ENCODE measurements around the gene AGAP1. TPM values are rescaled to one million over a fixed set of nuclear protein-coding genes. Genes with fewer than 3 reads are reported as not detected.
A peak's percentile ranks its signal among the peaks of the same experiment; 100 is the strongest.

AGAP1 gene
- total and polyA plus RNA-seq, 7 donors, result 10.8 to 42.7 (median 18.6) TPM

DNA sequence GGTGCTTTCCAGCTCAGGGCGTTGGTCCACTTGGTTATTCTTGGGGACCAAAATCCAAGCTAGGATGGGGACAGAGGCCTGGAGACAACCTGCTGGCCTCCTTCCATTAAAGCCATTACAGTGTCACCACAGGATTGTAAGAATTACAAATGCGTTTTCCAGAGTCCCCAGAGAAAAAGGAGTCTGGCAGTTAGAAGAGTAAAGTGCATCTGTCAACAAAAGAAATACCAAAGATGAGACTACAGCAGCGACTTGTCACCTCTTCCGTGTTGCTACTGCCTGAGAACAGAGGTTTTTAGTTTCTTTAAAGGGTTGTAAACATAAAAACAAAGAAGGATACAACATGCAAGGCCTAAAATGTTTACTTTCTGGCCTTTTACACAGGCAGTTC lies 235.7 kb downstream of the AGAP1 start:
- TF ChIP-seq POLR2AphosphoS5 (IDR thresholded peaks at IDR 0.05) (no peak), POLR2A (IDR thresholded peaks at IDR 0.05) (no peak), EP300 (IDR thresholded peaks at IDR 0.05) (no peak)
- TF ChIP-seq, protein P1, sequence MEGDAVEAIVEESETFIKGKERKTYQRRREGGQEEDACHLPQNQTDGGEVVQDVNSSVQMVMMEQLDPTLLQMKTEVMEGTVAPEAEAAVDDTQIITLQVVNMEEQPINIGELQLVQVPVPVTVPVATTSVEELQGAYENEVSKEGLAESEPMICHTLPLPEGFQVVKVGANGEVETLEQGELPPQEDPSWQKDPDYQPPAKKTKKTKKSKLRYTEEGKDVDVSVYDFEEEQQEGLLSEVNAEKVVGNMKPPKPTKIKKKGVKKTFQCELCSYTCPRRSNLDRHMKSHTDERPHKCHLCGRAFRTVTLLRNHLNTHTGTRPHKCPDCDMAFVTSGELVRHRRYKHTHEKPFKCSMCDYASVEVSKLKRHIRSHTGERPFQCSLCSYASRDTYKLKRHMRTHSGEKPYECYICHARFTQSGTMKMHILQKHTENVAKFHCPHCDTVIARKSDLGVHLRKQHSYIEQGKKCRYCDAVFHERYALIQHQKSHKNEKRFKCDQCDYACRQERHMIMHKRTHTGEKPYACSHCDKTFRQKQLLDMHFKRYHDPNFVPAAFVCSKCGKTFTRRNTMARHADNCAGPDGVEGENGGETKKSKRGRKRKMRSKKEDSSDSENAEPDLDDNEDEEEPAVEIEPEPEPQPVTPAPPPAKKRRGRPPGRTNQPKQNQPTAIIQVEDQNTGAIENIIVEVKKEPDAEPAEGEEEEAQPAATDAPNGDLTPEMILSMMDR (IDR thresholded peaks at IDR 0.05), result no peak

DNA sequence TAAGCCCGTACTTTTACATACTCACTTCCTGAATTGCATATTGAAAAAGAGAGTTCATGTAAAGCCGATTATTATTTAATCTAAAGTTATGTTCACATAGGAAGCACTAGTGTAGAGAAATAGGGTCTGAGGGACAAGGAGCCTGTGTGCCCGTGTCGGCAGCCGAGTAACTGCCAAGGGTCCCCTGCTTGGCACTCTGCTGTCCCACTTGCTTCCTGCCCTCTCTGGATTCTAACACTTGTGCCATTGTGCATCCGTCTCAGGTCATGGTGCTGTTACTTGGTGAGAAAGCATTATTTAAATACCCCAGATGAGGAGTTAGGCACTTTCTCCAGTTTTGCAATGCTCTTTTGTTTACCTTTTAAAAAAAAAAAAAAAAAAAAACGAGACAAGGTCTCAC lies 236.3 kb downstream of the AGAP1 start:
- peaks cover 0 to 58% (median 22%) of the 10 kb centered on the region in 4 donors for H3K4me1 ChIP-seq

More for the DNA sequence above, 235.7 kb downstream of the AGAP1 start:
- no peak for DNase-seq
- H3K9me3 ChIP-seq, result no peaks in the 10 kb centered on the region
- no peaks in the 10 kb centered on the region for H3K27me3 ChIP-seq
- WGBS, 2 donors, result 77 to 87% methylated on average over 4 of the region's 4 CpGs
- intact Hi-C loops (cut with DNase I), result loop anchor here (5.0 kb wide), 1 partner anchor 52 kb away; no protein-coding TSS in a partner anchor
- no peaks in the 10 kb centered on the region for H3K36me3 ChIP-seq
- H3K4me3 ChIP-seq, result no peak overlapping the region
- H3K4me1 ChIP-seq, result peaks cover 0 to 64% (median 28%) of the 10 kb centered on the region in 4 donors
- H3K27ac ChIP-seq, result peak overlapping the region in 2 of 4 donors; percentile 13 to 30

DNA sequence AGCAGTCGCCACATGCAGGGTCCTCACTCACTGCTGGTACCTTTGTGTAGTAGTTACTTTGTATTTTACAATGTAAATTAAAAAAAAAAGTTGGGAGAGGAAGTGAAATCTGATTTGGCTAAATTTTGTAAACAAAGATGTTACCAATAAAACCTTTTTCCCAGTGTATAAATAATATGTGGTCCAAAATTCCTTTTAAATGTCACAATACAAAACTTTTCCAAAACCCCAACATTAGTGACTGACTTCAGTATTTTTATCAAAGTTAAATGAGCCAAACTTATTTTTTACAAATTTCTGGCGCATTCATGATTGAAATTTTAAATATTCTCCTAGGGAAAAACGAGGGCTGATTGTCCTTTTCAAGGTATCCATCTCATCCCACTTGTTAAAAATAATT lies 239.9 kb downstream of the AGAP1 start:
- WGBS, 2 donors, result 87 to 92% methylated on average over 3 of the region's 3 CpGs
- intact Hi-C loops (cut with DNase I), result no loop called here

More for the DNA sequence above, 236.3 kb downstream of the AGAP1 start:
- TF ChIP-seq POLR2A (IDR thresholded peaks at IDR 0.05) (no peak), POLR2AphosphoS5 (IDR thresholded peaks at IDR 0.05) (no peak)
- TF ChIP-seq, protein P1 (IDR thresholded peaks at IDR 0.05), result no peak
- no peaks in the 10 kb centered on the region for H3K27me3 ChIP-seq
- no peak overlapping the region for H3K4me3 ChIP-seq
- no peaks in the 10 kb centered on the region for H3K36me3 ChIP-seq
- no peaks in the 10 kb centered on the region for H3K9me3 ChIP-seq
- no peak overlapping the region for H3K27ac ChIP-seq
- no peak for DNase-seq
- intact Hi-C loops (cut with DNase I), result no loop called here
- WGBS, 2 donors, result 83 to 89% methylated on average over 7 of the region's 7 CpGs

DNA sequence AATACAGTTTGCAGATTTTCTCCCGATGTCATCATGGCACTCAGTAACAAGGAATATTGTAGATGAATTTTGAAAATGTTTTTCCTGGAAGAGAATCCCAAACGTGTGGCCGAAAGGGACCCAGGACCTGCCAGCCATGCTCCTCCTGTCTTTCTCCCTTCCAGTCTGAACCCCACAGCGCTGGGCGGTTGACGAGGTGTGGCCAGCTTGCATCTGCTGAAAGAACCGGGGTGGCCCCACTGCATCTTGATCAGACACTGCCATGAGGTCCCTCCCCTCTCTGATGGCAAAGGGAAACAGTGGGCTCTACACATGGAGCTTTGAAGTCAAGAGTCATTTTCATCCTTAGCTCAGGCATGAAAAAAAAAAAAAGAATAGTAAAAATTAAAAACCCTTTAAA lies 240.3 kb downstream of the AGAP1 start:
- WGBS, 2 donors, result 90% methylated on average over 7 of the region's 7 CpGs
- Histone ChIP-seq H3K4me3 (no peak overlapping the region), H3K36me3 (no peaks in the 10 kb centered on the region), H3K4me1 (peaks cover 0 to 18% (median 3%) of the 10 kb centered on the region in 4 donors), H3K9me3 (no peaks in the 10 kb centered on the region), H3K27ac (peak overlapping the region; percentile 20 to 61 (median 28)), H3K27me3 (no peaks in the 10 kb centered on the region)
- DNase-seq, result no peak
- intact Hi-C loops (cut with DNase I), result no loop called here
- TF ChIP-seq POLR2AphosphoS5 (IDR thresholded peaks at IDR 0.05), result no peak
- no peak for TF ChIP-seq EP300 (IDR thresholded peaks at IDR 0.05)
- TF ChIP-seq POLR2A (IDR thresholded peaks at IDR 0.05), result no peak
- TF ChIP-seq, protein P1 (IDR thresholded peaks at IDR 0.05), result no peak

More for the DNA sequence above, 239.9 kb downstream of the AGAP1 start:
- H3K36me3 ChIP-seq, result no peaks in the 10 kb centered on the region
- no peak for DNase-seq
- no peak for TF ChIP-seq POLR2A (IDR thresholded peaks at IDR 0.05)
- H3K4me1 ChIP-seq, result peaks cover 0 to 22% (median 5%) of the 10 kb centered on the region in 4 donors
- H3K4me3 ChIP-seq, result no peak overlapping the region
- H3K27me3 ChIP-seq, result no peaks in the 10 kb centered on the region
- H3K27ac ChIP-seq, result peak overlapping the region in 3 of 4 donors; percentile 20 to 61 (median 33)
- H3K9me3 ChIP-seq, result no peaks in the 10 kb centered on the region

DNA sequence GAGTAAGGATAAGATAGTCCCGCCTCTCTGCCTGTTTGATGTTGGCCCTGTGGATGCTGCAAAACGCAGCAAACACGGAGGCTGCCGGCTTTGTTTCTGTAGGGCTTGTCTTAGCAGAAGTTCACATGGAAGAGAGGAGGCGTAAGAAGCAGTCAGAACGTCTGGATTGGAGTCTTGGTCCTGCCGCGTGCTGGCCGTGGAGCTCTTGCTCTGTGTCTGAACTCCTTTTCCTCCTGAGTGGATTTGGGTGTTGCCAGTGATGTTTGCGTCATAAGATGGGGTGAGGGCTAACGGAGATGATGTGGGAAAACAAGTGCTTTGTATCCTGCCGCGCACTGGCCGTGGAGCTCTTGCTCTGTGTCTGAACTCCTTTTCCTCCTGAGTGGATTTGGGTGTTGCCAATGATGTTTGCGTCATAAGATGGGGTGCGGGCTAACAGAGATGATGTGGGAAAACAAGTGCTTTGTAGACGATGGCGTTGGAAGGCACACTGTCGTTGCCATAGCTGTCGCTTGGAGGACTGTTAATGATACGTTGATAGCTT lies 240.9 kb downstream of the AGAP1 start:
- peak overlapping the region in 3 of 4 donors; percentile 20 to 61 (median 23) for H3K27ac ChIP-seq
- DNase-seq, result peak; percentile 74
- H3K27me3 ChIP-seq, result no peaks in the 10 kb centered on the region
- intact Hi-C loops (cut with DNase I), result no loop called here
- 91 to 94% methylated on average over 21 of the region's 21 CpGs for WGBS, 2 donors
- H3K4me3 ChIP-seq, result no peak overlapping the region
- H3K9me3 ChIP-seq, result no peaks in the 10 kb centered on the region
- TF ChIP-seq, protein P1 (IDR thresholded peaks at IDR 0.05), result no peak
- TF ChIP-seq EP300 (IDR thresholded peaks at IDR 0.05) (no peak), POLR2AphosphoS5 (IDR thresholded peaks at IDR 0.05) (no peak), POLR2A (IDR thresholded peaks at IDR 0.05) (no peak)
- peaks cover 0 to 14% (median 3%) of the 10 kb centered on the region in 4 donors for H3K4me1 ChIP-seq
- H3K36me3 ChIP-seq, result no peaks in the 10 kb centered on the region

Data from sigmoid colon (tissue), 7 donors.